Glomerular visceral epithelial cell (primary cell): Measurements from ENCODE around the gene ACTR3C.

ENCODE experiments used
- DNase-seq: peaks from one replicate; pipeline ENCODE4 v3.0.0-alpha.2; 2016; ENCODE audit errors: extremely low spot score

Gene ACTR3C

GRCh38 chr7:150322833-150323681 lies at the start of gene ACTR3C, which contains the start of gene LRRC61:
Gene ACTR3C, minus strand, starts transcription at chr7:150323545. Its CDS starts 28,249 bp downstream, at chr7:150295296.
Gene LRRC61, plus strand, starts transcription at chr7:150323355. Its CDS starts 13,507 bp downstream, at chr7:150336862.
- peak; percentile 87 for DNase-seq

DNA sequence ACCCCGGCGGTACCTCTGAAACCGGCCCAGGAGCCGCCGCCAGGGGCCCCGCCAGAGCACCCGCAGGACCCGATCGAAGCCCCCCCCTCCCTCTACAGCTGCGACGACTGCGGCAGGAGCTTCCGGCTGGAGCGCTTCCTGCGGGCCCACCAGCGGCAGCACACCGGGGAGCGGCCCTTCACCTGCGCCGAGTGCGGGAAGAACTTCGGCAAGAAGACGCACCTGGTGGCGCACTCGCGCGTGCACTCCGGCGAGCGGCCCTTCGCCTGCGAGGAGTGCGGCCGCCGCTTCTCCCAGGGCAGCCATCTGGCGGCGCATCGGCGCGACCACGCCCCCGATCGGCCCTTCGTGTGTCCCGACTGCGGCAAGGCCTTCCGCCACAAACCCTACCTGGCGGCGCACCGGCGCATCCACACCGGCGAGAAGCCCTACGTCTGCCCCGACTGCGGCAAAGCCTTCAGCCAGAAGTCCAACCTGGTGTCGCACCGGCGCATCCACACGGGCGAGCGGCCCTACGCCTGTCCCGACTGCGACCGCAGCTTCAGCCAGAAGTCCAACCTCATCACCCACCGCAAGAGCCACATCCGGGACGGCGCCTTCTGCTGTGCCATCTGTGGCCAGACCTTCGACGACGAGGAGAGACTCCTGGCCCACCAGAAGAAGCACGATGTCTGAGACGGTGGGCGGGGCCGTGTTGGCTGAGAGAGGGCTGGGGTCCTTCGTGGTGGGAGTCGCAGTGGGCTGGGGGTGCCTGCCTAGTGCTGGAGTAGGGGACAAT lies 49.1 kb upstream of the ACTR3C start:
- no peak for DNase-seq

- DNase-seq = no peak
Measured at GRCh38 chr7:150371996-150372270, 48.6 kb upstream of the ACTR3C start.

GRCh38 chr7:150371131-150371995 lies 48.0 kb upstream of the ACTR3C start:
- DNase-seq = no peak

DNA sequence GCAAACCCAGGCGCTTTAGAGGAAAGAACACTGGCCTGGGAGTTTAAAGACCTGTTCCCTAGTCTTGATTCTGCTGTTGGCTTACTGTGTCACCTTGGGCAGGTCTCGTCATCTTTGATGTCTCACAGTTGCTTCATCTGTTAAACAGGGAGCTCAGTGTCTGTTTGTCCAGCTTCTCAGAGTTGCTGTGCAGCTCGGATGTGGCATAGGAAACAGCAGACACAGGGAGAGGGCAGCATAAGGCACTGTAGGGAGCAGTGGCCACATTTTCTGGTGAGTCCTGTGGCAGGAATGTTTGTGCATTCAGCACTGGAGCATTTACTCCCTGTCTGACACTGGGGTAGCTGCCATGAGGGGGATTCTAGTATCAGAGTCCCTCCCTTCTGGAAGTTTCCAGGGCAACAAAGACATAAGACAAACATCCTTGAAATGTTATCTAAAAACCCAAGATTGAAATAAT lies 47.3 kb upstream of the ACTR3C start:
- DNase-seq = peak; percentile 47

- no peak for DNase-seq
Measured at GRCh38 chr7:150369748-150370501, 46.6 kb upstream of the ACTR3C start.

GRCh38 chr7:150368884-150369747 lies 45.8 kb upstream of the ACTR3C start:
- peak; percentile 83 for DNase-seq

DNA sequence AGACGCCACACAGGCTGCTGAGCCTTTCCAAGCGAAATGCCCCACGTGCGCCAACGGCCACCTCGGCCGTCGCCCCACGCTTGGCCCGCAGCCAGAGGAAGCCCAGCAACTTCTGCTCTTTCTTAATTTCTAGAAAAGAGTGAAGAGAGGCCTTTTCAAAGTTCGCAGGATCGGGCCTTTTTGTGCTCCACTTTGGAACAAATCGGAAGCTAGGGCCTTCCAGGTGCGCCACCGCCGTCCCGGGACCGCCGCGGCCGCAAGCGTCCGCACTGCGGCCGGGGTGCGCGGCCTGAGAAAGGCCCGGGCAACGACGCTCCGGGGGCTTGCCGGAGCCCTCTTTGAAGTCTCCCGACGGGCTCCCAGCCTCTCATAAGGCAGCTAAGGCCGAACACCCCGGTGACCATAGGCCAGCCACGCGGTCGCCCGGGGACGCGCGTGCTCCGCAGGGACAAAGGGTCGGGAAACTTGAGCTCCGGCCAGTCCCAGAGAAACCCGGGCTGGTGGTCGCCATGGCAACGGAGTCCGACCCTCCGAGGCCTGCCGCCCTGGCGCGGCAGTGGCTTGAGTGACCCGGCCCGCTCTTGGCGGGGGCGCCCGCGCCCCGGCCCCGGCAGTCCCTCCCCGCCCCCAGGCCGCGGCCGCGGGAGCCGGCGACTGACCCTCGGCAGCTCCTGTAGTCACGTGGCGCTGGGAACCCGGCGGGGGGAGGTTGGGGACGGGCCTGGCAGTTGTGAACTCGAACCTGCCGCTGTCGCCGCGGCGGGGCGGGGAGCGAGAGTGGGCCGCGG lies 44.9 kb upstream of the ACTR3C start, which contains the start of gene REPIN1:
Gene REPIN1, plus strand, starts transcription at position 727 of the 788 bp plus-strand sequence. CDS start 890 bp downstream, outside the sequence.
- DNase-seq = peak; percentile 85

GRCh38 chr7:150367677-150368095 lies 44.3 kb upstream of the ACTR3C start:
- no peak for DNase-seq

DNA sequence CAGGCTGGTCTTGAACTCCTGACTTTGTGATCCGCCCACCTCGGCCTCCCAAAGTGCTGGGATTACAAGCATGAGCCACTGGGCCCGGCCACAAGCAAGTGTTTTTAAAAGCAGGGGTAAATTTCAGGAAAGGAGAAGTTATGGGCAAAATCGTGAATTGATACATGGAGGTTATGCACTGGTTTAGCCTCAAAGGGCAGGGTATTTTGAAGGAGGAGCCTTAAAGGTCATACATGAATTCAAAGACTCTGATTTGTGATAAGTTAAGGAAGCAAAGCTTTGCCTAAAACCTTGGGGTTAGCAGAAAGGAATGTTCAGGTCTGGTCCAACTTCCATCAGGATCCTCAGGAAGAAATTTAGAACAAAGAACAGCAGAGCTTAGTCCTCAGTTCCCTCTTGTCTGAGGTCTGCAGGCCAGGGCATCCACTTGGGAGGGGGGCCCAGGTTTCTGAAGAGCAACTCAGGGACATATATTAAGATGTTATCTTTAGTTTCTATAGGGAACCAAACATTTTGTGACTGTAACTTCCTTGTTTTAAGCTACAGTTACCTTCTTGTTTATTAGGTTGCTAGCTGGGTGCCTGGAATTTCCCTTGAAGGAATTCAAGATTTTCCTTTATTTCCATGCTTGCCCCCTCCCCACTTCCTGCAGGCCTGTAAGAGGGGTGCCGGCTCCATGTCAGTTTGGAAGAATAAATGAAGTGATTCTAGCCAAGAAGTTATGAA lies 42.5 kb upstream of the ACTR3C start:
- DNase-seq = no peak

- no peak for DNase-seq
Measured at GRCh38 chr7:150365194-150365593, 41.8 kb upstream of the ACTR3C start.

- no peak for DNase-seq
Measured at GRCh38 chr7:150363872-150364271, 40.5 kb upstream of the ACTR3C start.

GRCh38 chr7:150363370-150363769 lies 40.0 kb upstream of the ACTR3C start:
- DNase-seq = peak; percentile 26

DNA sequence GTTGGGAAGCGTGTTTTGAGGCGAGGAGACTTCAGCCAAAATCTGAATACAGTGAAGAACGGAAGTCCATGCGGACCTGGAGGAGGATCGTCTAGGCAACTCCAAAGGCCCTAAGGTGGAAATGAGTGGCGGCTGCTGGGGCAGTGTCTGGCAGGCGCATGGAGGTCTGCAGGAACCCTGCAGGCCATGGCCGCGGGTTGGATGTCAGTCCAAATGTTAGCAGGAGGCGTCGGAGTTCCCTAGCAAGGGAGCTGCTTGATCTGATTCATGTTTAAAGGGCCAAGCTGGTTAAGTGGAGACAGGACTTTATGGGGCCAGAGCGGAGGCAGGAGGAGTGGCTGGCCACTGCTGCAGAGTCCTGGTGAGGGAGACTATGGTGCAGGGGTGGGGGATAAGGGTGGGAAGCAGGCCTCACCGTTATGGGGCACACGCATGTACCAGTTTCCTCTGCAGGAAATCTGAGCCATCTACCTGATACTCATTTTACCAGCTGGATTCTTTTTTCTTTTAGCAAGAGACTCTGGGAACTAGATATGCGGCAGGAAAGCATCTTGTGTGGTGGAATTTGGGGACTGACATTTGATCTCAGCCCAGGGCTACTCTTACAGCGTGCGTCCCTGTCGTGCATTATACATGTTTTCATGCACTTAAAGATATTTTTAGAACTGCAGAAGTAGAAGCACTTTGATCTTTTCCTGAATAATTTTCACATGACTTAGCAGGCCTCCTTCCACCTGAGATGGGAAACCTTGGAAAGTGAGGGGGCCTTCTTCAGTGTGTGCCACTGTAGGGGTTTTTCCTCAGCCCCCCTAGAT lies 38.7 kb upstream of the ACTR3C start:
- no peak for DNase-seq

- DNase-seq = no peak
Measured at GRCh38 chr7:150361402-150361801, 38.1 kb upstream of the ACTR3C start.

- DNase-seq = no peak
Measured at GRCh38 chr7:150360363-150361058, 37.2 kb upstream of the ACTR3C start.
